NCI-H526 (cell line): ENCODE data around the gene LRFN3.
A peak's percentile ranks its signal among the peaks of the same experiment; 100 is the strongest.
"Not testable (repeated sequence)": the region's sequence is repeated elsewhere in the genome, so short reads cannot be mapped to it uniquely, and the experiment has no call there.

Experiments used
- DNase-seq, 2 experiments: peaks; one replicate each; lab custom pipeline; 2025; lab: John Stamatoyannopoulos, UW

The LRFN3 gene, protein sequence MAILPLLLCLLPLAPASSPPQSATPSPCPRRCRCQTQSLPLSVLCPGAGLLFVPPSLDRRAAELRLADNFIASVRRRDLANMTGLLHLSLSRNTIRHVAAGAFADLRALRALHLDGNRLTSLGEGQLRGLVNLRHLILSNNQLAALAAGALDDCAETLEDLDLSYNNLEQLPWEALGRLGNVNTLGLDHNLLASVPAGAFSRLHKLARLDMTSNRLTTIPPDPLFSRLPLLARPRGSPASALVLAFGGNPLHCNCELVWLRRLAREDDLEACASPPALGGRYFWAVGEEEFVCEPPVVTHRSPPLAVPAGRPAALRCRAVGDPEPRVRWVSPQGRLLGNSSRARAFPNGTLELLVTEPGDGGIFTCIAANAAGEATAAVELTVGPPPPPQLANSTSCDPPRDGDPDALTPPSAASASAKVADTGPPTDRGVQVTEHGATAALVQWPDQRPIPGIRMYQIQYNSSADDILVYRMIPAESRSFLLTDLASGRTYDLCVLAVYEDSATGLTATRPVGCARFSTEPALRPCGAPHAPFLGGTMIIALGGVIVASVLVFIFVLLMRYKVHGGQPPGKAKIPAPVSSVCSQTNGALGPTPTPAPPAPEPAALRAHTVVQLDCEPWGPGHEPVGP

DNA sequence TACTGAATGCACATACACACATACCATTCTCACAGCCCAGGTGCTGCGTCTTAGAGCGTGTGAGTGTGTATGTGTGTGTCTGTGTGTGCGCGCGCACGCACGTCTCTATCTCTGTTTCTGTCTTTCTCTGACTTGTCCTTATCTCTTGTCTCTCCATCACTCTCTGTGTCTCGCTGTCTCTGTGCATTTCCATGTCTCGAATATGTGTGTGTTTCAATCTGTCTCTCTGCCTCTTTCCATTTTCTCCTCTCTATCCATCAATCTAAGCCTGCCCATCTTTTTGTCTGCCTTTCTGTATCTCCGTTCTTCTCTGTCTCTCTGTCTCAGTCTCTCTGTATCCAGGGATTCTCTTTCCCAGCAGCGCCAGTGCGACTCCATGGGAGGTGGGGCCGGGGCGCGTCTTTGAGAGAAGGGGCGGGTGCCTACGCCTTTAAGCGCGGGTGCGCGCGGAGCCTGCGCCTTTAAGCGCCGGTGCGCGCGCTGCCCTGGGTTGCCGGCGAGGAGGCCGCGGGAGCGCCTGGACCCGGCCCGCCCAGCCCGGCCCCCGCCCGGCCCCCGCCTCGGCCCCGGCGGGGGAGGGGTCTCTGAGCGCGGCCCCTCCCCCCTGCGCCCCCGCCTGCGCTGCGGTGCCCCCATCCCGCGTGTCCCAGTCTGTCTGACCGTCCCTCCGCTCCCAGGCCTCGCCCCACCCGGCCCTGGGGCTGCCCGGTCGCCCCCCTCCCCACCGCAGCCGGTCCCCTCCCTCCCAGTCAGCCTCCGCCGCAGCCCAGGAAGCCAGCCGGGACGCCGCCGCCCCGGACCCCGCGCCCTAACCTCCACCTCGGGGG lies at the start of gene LRFN3:
LRFN3 (plus strand) TSS at position 464 of the 827 bp plus-strand sequence. CDS start 3,052 bp downstream, outside the sequence.
- DNase-seq, result peak; percentile 92 to 99

DNA sequence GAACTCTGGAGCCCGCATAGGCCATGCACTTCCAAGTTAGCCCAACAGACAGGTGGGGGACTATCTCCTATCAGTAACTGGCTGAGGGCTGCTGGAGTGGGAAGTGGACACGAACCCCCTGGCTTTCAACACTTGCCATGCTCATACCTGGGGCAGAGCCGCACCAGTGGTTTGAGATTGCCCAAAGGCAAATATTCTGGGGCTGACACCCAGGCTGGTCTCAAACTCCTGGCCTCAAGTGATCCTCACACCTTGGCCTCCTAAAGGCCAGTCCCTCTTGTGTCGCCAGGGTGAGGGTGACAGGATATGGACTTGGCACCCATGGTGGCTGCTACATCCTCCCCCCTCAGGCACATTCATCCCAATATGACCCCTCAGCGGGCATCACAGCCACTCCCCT lies 49.0 kb upstream of the LRFN3 start:
- no peak for DNase-seq

DNA sequence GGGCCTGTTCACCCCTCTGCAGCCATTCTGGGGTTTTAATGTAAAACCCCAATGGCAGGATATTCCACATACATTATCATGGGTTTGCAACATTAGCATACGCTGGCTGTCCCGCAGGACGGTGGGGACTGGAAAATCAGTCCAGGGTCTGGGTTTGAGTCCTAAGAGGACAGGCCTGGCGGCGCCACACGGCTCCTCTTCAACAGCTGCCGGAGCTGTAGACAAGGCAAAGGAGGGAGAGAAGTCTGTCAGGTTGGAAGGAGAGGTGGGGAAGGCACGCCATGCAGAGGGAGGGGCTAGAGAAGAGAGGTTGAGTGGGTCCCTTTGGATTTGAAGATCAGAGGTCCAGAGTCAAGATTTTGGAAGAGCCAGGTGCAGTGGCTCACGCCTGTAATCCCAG lies 47.8 kb upstream of the LRFN3 start:
- DNase-seq, result no peak

DNA sequence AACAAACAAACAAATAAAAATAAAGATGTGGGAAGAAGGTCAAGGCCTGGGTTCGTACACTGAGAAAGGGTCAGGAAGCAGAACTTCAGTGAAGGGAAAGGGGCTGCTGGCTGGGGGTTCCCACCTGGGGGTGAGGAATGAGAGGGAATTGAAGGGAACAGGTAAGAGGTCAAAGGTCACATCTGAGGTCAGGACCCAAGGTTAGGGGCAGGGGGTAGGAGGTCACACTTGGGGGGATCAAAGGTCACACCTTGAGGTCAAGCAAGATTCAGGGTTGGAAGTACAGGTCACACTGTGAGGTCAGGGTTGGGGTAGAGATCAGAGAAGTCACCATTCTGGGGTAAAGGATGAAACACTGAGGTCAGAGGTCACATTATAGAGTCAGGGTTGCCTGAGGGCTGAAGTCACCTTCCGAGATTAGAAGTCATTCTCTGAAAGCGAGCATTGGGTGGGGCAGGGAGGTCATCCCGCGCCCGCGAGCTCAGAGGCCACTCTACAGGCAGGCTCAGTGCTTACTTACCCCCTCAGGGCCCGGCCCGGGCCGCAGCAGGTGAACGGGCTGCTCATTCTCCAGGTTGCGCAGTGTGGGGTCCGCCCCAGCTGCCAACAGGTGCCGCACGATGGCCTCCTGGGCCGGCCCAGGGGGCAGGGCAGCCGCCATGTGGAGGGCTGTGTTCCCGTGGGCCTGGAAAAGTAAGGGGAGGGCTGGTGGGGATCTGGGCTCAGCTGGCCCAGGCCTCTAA lies 46.6 kb upstream of the LRFN3 start:
- no peak for DNase-seq

DNA sequence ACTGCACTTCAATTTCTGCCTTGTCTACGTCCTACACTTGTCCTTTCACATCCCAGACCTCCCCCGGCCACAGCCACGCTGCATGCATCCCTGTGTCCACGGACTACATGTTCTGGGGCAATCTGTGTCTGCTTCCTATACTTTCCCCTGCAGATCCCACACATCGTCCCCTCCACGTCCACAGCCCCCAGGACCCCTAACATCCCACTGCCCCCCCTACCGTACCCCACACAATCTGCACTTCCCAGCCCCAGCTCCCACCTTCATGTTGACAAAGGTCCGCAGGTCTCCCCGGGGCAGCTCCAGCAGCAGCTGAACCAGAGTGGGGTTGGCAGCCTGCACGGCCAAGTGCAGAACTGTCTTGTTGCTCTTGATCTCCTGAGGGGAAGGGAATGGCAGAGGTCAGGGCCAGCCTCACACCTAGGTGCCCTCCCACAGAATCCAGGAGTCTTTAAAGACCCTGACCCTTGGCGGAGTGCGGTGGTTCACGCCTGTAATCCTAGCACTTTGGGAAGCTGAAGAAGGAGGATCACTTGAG lies 46.0 kb upstream of the LRFN3 start:
- no peak for DNase-seq

DNA sequence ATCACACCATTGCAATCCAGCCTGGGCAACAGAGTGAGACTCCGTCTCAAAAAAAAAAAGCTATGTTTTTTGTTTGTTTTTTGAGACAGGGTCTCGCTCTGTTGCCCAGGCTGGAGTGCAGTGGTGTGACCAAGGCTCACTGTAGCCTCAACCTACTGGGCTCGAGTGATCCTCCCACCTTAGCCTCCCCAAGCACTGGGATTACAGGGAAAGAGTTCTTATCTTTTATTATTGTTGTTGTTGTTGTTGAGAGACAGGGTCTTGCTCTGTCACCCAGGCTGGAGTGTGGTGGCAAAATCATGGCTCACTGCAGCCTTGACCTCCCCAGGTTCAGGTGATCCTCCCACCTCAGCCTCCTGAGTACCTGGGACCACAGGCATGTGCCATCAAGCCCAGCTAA lies 44.4 kb upstream of the LRFN3 start:
- DNase-seq, result not testable (repeated sequence)

DNA sequence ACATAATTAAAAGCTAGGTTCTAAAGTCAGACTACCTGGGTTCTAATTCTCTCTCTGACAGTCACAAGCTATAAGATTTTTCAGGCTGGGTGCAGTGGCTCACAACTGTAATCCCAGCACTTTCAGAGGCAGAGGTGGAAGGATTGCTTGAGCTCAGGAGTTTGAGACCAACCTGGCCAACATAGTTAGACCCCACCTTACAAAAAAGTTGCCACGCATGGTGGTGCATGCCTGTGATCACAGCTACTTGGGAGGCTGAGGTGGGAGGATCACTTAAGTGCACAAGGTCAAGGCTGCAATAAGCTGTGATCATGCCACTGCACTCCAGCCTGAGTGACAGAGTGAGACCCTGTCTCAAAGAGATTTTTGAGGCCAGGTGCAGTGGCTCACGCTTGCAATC lies 41.8 kb upstream of the LRFN3 start:
- DNase-seq, result no peak

DNA sequence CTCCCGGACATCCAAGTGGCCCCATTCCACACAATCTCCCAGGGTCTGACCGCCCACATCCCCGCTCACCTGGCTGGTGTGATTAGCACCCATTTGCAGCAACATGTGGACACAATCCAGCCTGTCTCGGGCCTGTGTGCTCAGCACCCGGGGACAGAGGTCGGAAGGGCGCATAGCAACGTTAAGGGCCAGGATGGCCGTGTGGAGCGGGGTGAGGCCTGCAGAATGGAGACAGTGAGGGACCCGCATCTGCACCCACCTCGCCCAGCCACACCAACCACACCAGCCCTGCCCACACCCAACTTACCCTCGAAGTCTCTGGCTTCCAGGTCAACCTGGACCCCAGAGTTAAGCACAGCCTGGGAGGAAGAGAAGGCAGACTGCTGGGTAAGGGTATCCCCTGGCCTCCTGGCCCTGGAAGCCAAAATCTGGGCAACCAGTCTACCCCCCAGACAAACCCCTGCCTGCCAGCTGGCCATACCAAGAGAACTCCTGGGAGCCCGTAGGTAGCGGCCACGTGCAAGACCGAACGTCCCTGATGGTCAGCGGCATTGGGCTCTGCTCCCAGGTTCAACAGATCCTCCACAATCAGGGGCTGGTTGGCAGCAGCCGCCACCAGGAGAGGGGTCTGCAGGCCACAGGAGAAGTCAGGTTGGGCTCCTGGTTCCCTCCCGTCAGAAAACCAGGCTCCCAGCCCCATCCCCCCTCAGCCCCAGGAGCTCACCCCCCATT lies 40.1 kb upstream of the LRFN3 start:
- DNase-seq, result no peak

DNA sequence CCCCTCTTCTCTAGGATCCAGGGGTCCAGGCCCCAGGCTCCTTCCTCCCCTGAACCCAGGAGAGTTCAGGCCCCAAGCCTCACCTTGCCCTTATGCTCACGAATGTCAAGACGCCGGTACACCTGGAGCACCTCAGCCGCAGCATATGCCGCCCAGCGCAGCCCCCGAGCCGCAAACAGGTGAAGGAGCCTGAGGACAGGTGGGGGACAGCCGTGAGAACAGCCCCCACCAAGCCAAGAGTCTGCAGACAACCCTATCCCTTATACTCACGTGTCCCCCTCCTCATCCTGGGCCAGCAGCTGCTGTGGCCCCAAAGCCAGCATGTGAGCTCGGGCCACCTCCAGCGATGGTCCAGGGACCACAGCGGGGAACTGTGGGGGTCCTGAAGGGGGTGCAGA lies 39.5 kb upstream of the LRFN3 start:
- no peak for DNase-seq

DNA sequence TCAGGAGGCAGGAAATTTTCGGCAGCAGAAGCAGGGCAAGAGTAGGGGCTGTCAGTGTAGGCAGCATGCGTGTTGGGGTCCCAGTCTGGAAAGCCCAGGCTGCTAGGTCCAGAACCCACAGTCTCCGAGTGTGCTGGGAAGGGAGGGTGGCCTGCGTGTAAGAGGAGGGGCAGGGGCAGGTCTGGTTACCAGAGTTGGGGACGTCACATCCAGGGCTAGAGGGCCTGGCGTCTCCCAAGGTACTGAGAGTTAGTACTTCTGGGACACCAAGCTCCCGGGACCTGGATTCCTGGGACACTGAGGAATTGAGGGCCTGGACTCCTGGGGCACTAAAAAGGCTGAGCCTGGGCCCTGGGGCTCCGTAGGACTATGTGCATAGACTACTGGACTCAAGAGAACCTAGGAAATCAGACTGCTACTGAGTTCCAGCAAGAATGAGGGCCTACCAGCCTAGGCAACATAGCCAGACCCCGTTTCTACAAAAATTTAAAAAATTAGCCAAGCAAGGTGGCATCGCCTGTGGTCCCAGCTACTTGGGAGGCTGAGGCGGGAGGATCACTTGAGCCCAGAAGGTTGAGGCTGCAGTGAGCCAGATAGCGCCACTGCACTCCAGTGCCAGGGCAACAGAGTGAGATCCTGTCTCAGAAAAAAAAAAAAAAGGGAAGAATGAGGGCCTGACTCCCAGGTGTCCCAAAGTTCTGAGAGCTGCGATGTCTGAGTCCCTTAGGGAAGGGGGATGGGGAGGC lies 38.3 kb upstream of the LRFN3 start:
- no peak for DNase-seq

DNA sequence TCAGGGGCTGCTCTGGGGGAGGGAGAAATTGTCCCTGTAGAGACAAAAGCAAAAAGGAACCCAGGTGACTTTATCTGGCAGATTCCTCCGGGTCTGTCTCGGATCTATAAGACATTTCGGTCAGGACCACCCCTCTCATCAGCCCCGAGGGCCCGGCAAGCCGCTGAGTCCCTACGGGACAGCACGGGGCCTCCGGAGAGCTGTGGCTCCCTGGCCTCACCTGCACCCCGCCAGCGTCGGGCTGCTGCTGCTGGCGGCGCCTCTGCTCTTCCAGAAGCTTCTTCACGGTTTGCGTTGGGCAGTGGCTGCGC lies 37.7 kb upstream of the LRFN3 start:
- DNase-seq, result peak in 1 of 2 experiments; percentile 52

DNA sequence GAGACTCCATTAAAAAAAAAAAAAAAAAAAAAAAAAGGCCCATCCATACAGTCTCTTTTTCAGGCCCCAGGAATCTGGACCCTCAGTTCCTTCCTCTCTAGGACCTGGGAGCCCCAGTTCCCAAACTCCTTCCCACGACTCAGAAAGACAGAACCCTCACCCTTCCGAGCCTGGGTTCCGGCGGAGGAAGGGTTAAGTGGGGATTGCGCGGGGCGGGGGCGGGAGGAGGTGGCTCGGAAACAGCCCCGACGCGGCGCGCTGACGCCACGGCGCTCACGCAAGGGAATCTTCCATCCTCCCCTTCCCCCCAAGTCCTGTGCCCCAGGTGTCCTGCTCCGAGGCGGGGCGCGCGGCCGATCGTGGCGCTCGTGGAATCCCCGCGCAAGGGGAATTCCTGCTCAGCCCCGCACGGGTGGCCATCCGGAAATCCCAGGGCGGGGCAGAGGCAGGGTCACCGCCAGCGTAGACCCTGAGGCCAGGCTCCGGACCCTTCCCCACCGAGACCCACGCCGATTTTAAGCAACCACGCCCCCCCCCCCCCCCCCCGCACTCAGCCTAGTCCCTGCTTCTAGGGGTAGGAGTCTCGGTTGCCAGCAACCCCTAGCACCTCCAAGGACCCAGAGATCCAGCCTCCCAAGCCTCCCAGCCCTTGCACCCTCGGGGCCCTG lies 36.5 kb upstream of the LRFN3 start:
- peak; percentile 80 to 97 for DNase-seq

DNA sequence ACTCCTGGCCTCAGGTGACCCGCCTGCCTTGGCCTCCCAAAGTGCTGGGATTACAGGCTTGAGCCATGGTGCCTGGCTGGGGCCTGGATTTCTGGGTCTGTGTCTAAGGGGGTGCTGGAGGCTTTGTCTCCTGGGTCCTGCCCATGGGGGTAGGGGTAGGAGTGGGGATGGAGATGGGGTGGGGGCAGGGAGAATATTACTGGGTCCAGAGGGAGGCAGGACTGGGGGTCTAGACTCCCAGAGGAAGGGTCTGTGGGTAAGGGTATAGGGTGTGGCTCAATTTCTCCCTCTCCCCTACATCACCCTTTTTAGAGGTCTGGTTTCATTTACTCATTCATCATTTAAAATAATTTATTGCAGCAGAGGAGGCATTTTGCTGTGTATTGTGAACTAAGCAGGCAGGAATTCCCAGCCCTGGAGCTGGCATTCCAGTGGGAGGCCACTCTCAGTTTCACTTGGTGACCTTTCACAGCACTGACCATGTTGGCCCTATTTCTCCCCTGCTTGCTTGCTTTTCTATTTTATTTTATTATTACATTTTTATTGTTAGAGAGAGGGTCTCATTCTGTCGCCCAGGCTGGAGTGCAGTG lies 35.0 kb upstream of the LRFN3 start:
- no peak for DNase-seq

DNA sequence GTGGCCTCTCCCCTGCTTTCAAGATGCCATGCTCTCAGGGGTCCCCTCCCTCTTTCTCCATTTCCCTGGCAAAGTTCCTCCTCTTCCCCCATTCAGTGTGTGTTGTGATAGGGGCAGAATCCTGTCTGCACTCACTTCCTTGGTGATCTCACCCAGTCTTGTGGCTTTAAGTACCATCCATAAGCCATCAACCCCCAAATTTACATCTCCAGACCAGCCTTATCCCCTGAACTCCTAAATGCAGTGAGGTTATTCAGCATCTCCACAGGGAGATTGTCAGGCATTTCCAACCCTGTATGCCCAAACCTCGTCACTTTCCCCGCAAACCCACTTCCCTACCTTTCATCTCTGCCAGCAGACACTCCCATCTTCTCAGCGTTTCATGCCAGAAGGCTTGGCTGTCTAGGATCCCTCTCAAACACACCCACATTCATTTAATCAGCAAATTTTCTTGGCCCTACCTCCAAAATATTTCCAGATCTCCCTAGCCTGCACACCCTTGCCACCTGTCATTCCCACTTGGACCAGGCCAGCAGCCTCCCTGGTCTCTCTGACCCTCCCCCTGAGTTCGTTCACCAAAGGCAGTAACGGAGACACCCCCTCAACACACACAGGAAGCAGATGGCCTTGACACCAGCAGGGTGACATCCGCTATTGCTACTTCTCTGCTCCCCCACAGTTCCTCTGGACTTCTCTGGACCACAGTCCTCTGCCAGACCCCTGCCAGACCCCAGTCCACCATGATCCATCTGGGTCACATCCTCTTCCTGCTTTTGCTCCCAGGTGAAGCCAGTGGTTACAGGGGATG lies 34.1 kb upstream of the LRFN3 start, which contains the start of gene HCST:
HCST (plus strand) TSS at position 676 of the 808 bp plus-strand sequence; CDS start at position 741, 65 bp downstream.
- no peak for DNase-seq

DNA sequence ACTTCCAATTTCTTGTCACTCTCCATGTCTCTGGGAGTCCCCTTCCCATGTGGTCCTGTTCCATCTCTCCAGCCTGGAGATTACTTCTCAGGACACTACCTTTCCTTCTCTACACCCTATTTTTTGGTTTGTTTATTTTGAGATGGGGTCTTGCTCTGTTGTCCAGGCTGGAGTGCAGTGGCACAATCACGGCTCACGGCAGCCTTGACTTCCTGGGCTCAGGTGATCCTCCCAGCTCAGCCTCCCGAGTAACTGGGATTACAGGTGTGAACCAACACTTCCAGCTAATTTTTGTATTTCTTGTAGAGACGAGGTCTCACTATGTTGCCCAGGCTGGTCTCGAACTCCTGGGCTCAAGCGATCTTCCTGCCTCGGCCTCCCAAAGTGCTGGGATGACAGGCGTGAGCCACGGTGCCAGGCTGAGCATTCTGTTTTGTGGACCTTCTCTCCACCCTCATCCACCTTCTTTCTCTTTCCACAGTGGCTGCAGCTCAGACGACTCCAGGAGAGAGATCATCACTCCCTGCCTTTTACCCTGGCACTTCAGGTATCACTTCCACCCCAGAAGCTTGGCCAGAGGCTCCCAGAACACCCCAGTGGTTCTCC lies 33.2 kb upstream of the LRFN3 start:
- DNase-seq, result no peak

DNA sequence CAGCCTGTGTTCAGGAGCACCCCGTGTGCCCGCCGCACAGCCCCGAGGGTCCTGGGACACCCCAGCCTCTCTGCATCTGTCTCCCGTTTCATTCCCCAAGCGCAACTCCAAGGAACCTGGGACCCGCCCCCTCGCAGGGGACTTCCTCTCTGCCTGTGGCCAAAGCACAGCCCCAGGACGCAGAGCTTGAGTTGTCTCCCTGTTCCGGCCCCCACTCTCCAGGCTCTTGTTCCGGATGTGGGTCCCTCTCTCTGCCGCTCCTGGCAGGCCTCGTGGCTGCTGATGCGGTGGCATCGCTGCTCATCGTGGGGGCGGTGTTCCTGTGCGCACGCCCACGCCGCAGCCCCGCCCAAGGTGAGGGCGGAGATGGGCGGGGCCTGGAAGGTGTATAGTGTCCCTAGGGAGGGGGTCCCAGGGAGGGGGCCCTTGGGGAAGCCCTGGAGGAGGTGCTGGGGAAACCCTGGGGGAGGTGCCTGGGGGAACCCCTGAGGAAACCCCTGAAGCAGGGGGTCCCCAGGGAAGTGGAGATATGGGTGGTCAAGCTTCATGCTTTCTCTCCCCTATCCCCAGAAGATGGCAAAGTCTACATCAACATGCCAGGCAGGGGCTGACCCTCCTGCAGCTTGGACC lies 32.5 kb upstream of the LRFN3 start:
- DNase-seq, result peak; percentile 14 to 80

DNA sequence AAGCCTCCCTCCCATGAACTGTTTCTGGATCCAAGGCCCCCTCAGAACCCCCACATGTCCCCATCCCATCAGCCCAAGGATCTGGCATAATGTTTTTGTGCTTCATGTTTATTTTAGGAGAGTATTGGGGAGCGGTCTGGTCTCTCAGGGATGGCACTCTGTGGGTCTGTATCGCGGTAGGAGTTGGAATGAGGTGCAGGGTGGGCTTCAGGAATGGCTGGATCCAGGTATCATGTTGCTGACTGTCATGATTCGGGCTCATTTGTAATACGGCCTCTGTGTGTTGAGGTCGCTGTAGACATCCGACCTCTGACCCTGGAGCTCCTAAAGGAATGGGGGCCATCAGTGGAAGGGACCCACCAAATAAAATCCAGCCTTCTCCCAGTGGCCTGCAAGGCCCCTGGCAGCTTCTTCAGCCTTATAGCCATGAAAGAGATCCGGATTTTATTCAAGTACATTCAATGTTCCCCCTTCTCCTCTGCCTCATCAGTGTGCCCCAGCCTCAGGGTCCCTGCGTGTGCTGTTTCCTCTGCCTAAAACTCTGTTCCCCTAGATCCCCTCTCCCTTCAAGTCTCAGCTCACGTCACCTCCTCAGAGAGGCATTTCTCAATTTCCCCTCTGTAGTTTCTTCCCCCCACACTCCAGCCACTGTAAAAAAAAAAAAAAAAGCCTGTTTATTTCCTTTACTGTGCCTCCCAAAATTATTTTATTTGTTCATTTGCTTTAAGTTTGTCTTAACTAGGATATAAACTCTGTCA lies 31.7 kb upstream of the LRFN3 start:
- no peak for DNase-seq
